GM23338 (cell line): ENCODE results near the gene NIN. TPM values are rescaled to one million over a fixed set of nuclear protein-coding genes. Genes with fewer than 3 reads are reported as not detected.

Experiments used
- ATAC-seq: fragments of 200-7000 bp; cut with Tn5 transposase; 3 replicates; pipeline ENCODE4 v1.9.1; 2020
- DNase-seq: peaks from one replicate; pipeline ENCODE4 v3.0.0-alpha.2; 2015; ENCODE audit warnings: low spot score
- H2AFZ ChIP-seq: fragments of 200-600 bp; sonication (generic); 2 replicates; pipeline ENCODE4 v1.8.0; 2016; ENCODE audit warnings: antibody characterized with exemption, mild to moderate bottlenecking, moderate library complexity
- H3F3A ChIP-seq: fragments of 200-600 bp; sonication (generic); replicated peaks from 2 replicates; pipeline ENCODE4 v1.8.0; 2017; ENCODE audit warnings: antibody characterized with exemption, mixed run types, low read depth
- H3K27ac ChIP-seq: fragments of 200-600 bp; sonication (generic); 2 replicates; pipeline ENCODE4 v1.6.1; 2016; ENCODE audit warnings: low read depth
- H3K27me3 ChIP-seq: fragments of 200-600 bp; sonication (generic); 2 replicates; pipeline ENCODE4 v1.8.0; 2016; ENCODE audit warnings: mild to moderate bottlenecking, mixed run types, moderate library complexity; ENCODE audit not compliant: insufficient read depth
- H3K36me3 ChIP-seq: fragments of 200-600 bp; sonication (generic); 2 replicates; pipeline ENCODE4 v1.8.0; 2016; ENCODE audit warnings: mild to moderate bottlenecking; ENCODE audit not compliant: insufficient read depth
- H3K4me1 ChIP-seq: fragments of 200-600 bp; sonication (generic); 2 replicates; pipeline ENCODE4 v1.8.0; 2016; ENCODE audit warnings: mild to moderate bottlenecking, moderate library complexity; ENCODE audit not compliant: insufficient read depth
- H3K4me2 ChIP-seq: fragments of 200-600 bp; sonication (generic); 2 replicates; pipeline ENCODE4 v1.7.1; 2017; ENCODE audit warnings: mixed run types
- H3K4me3 ChIP-seq: fragments of 200-600 bp; sonication (generic); 2 replicates; pipeline ENCODE4 v1.6.1; 2016; ENCODE audit warnings: mixed run types
- H3K79me2 ChIP-seq: fragments of 200-600 bp; sonication (generic); replicated peaks from 2 replicates; pipeline ENCODE4 v1.8.0; 2017; ENCODE audit warnings: mild to moderate bottlenecking; ENCODE audit not compliant: insufficient read depth
- H3K9me2 ChIP-seq: fragments of 200-600 bp; sonication (generic); 2 replicates; pipeline ENCODE4 v1.8.0; 2017; ENCODE audit not compliant: insufficient read depth
- H4K20me1 ChIP-seq: fragments of 200-600 bp; sonication (generic); replicated peaks from 2 replicates; pipeline ENCODE4 v1.8.0; 2017; ENCODE audit warnings: mild to moderate bottlenecking; ENCODE audit not compliant: insufficient read depth
- H3K27ac Mint-ChIP-seq: 2 replicates; pipeline ENCODE4 v1.8.0; 2020; ENCODE audit warnings: inconsistent platforms, mild to moderate bottlenecking, moderate library complexity, mixed read lengths
- H3K27me3 Mint-ChIP-seq: 3 replicates; pipeline ENCODE4 v1.8.0; 2022; ENCODE audit warnings: low read depth, mild to moderate bottlenecking, moderate library complexity, mixed read lengths, inconsistent platforms; ENCODE audit not compliant: insufficient read depth, poor library complexity
- H3K36me3 Mint-ChIP-seq: 3 replicates; pipeline ENCODE4 v1.8.0; 2021; ENCODE audit warnings: low read depth, mild to moderate bottlenecking, inconsistent platforms, moderate library complexity, mixed read lengths
- H3K4me1 Mint-ChIP-seq: 3 replicates; pipeline ENCODE4 v1.8.0; 2020; ENCODE audit warnings: mild to moderate bottlenecking, inconsistent platforms, mixed read lengths
- H3K4me3 Mint-ChIP-seq: 3 replicates; pipeline ENCODE4 v1.8.0; 2021; ENCODE audit warnings: moderate library complexity, mild to moderate bottlenecking, inconsistent platforms, mixed read lengths
- H3K9me3 Mint-ChIP-seq: 3 replicates; pipeline ENCODE4 v1.8.0; 2020; ENCODE audit warnings: moderate library complexity, mild to moderate bottlenecking, inconsistent platforms, mixed read lengths
- CREB1 ChIP-seq: fragments of 250-450 bp; sonication (Bioruptor Pico); IDR thresholded peaks from 2 replicates; pipeline ENCODE4 v1.5.0; 2020; ENCODE audit warnings: low read depth, mild to moderate bottlenecking, moderate library complexity
- CTCF ChIP-seq, 2 experiments: fragments of 200-600 bp in 1 of 2; sonication (generic) in 1 of 2; conservative IDR thresholded peaks; 2 replicates each; pipeline versions ENCODE4 v1.5.1 to v1.6.1; 2016 to 2017; ENCODE audit warnings: antibody characterized with exemption in 2 of 2, low read depth in 2 of 2, mild to moderate bottlenecking in 2 of 2, moderate library complexity in 1 of 2
- ETS1 ChIP-seq: IDR thresholded peaks from 2 replicates; pipeline ENCODE4 v1.6.1; 2016; ENCODE audit warnings: antibody characterized with exemption
- EZH2 ChIP-seq: fragments of 200-600 bp; sonication (generic); IDR thresholded peaks from one replicate; pipeline ENCODE4 v1.8.0; 2017; ENCODE audit warnings: antibody characterized with exemption, mild to moderate bottlenecking, low read depth; ENCODE audit not compliant: unreplicated experiment
- EZH2phosphoT487 ChIP-seq: fragments of 200-600 bp; sonication (generic); IDR thresholded peaks from one replicate; pipeline ENCODE4 v1.8.1; 2018; ENCODE audit warnings: antibody characterized with exemption; ENCODE audit not compliant: unreplicated experiment
- JUNB ChIP-seq: IDR thresholded peaks from one replicate; pipeline ENCODE4 v1.6.1; 2016; ENCODE audit warnings: antibody characterized with exemption; ENCODE audit not compliant: unreplicated experiment
- POLR2AphosphoS5 ChIP-seq: IDR thresholded peaks from 2 replicates; pipeline ENCODE4 v1.6.1; 2016; ENCODE audit warnings: antibody characterized with exemption, low read depth
- REST ChIP-seq: IDR thresholded peaks from one replicate; pipeline ENCODE4 v1.6.1; 2018; ENCODE audit warnings: antibody characterized with exemption; ENCODE audit not compliant: unreplicated experiment
- ZNF114 ChIP-seq: fragments of 250-450 bp; sonication (Bioruptor Pico); IDR thresholded peaks from 2 replicates; pipeline ENCODE4 v1.5.0; 2020; ENCODE audit warnings: mild to moderate bottlenecking, moderate library complexity
- ZNF331 ChIP-seq: fragments of 250-450 bp; sonication (Bioruptor Pico); IDR thresholded peaks from 2 replicates; pipeline ENCODE4 v1.5.0; 2020; ENCODE audit warnings: low read depth, mild to moderate bottlenecking, moderate library complexity
- ZNF462 ChIP-seq: fragments of 250-450 bp; sonication (Bioruptor Pico); IDR thresholded peaks from 2 replicates; pipeline ENCODE4 v1.5.0; 2020; ENCODE audit warnings: mild to moderate bottlenecking, moderate library complexity
- polyA plus RNA-seq: library from polyadenylated mRNA; unstranded; fragments of >200 nt; fragmentation: Nextera tagmentation; extraction: Ambion mirVana; gene quantifications from 2 replicates; pipeline ENCODE4 v1.2.1, GENCODE V29; 2016
- total RNA-seq: library from RNA; depleted of rRNA; stranded (reverse); fragments of >200 nt; shearing (Covaris generic); gene quantifications from 2 replicates; pipeline ENCODE4 v1.2.3, GENCODE V29; 2014

Gene NIN
- total and polyA plus RNA-seq, 2 experiments from 2014 or later: 7.4 to 17.4 TPM

- no peaks in the 10 kb centered on the region for H3K36me3 ChIP-seq
- no peak for DNase-seq
- no peak overlapping the region for H3K27ac ChIP-seq
- no peak; the same call in 2 of the 3 replicates for ATAC-seq
- H3K27ac Mint-ChIP-seq: no peak overlapping the region
- H3K4me3 Mint-ChIP-seq: no peak overlapping the region
- no peaks in the 10 kb centered on the region for H4K20me1 ChIP-seq
- H3K4me3 ChIP-seq: no peak overlapping the region
- H3F3A ChIP-seq: no peaks in the 10 kb centered on the region
- H3K27me3 ChIP-seq: no peaks in the 10 kb centered on the region
- peaks cover 19% of the 10 kb centered on the region; the same call in 2 of the 3 replicates for H3K4me1 Mint-ChIP-seq
- no peaks in the 10 kb centered on the region for H3K9me2 ChIP-seq
- no peak overlapping the region for H3K4me2 ChIP-seq
- H3K27me3 Mint-ChIP-seq: peaks cover 2% of the 10 kb centered on the region
- H3K9me3 Mint-ChIP-seq: no peaks in the 10 kb centered on the region
- H2AFZ ChIP-seq: no peak overlapping the region
- H3K36me3 Mint-ChIP-seq: peaks cover 3% of the 10 kb centered on the region
- H3K79me2 ChIP-seq: no peaks in the 10 kb centered on the region
- H3K4me1 ChIP-seq: peaks cover 9% of the 10 kb centered on the region; the same call in 1 of the 2 replicates
- TF ChIP-seq ZNF114 (CRISPR knock-in tag) (no peak), EZH2phosphoT487 (no peak), ZNF331 (CRISPR knock-in tag) (no peak), EZH2 (no peak), CTCF (conservative IDR thresholded peaks at IDR 0.05; ENCODE audit: low read depth in 2 of 2) (no peak), ZNF462 (no peak), CREB1 (CRISPR knock-in tag) (no peak), JUNB (no peak), POLR2AphosphoS5 (no peak), ETS1 (no peak), REST (no peak)
Measured at GRCh38 chr14:50794068-50794645, 36.8 kb downstream of the NIN start.
